PC-3 (cell line): ENCODE results near the gene SST.

ENCODE experiments used
- EZH2 ChIP-seq: fragments of 300-600 bp; sonication (generic); IDR thresholded peaks from one replicate; pipeline ENCODE4 v1.6.1; 2017; ENCODE audit warnings: antibody characterized with exemption, mild to moderate bottlenecking, low read length; ENCODE audit not compliant: unreplicated experiment
- EZH2phosphoT487 ChIP-seq: fragments of 300-600 bp; sonication (generic); IDR thresholded peaks from 2 replicates; pipeline ENCODE4 v1.6.1; 2018; ENCODE audit warnings: mild to moderate bottlenecking, antibody characterized with exemption, low read length, borderline replicate concordance

- TF ChIP-seq EZH2phosphoT487: no peak
- TF ChIP-seq EZH2: no peak
These were observed 30.1 kb upstream of the SST start for GRCh38 chr3:187700249-187700648.
